ENCODE results near the gene GPATCH2.
"Not testable (repeated sequence)": the region's sequence is repeated elsewhere in the genome, so short reads cannot be mapped to it uniquely, and the experiment has no call there.

The GPATCH2 gene

GRCh38 chr1:217437376-217437775, 193.5 kb downstream of the GPATCH2 start:
- no peak for DNase-seq

GRCh38 chr1:217435204-217435603, 195.7 kb downstream of the GPATCH2 start:
- no peak for DNase-seq

GRCh38 chr1:217433664-217434063, 197.2 kb downstream of the GPATCH2 start:
- DNase-seq, result no peak

- no peak for DNase-seq
Observed at GRCh38 chr1:217432339-217432738, 198.6 kb downstream of the GPATCH2 start.

GRCh38 chr1:217431395-217431794, 199.5 kb downstream of the GPATCH2 start:
- no peak for DNase-seq

- no peak for DNase-seq
Observed at GRCh38 chr1:217425422-217425821, 205.5 kb downstream of the GPATCH2 start.

- no peak for DNase-seq
Observed at GRCh38 chr1:217419194-217419551, 211.7 kb downstream of the GPATCH2 start.

- DNase-seq, result no peak
Observed at GRCh38 chr1:217418269-217419193, 212.4 kb downstream of the GPATCH2 start.

- DNase-seq, result no peak
Observed at GRCh38 chr1:217417363-217417762, 213.5 kb downstream of the GPATCH2 start.

- no peak for DNase-seq
Observed at GRCh38 chr1:217407534-217408001, 223.3 kb downstream of the GPATCH2 start.

GRCh38 chr1:217403026-217403720, 227.7 kb downstream of the GPATCH2 start:
- DNase-seq, result no peak

GRCh38 chr1:217402301-217402700, 228.6 kb downstream of the GPATCH2 start:
- DNase-seq, result no peak

- no peak for DNase-seq
Observed at GRCh38 chr1:217393896-217394295, 237.0 kb downstream of the GPATCH2 start.

GRCh38 chr1:217392441-217392840, 238.4 kb downstream of the GPATCH2 start:
- no peak for DNase-seq

GRCh38 chr1:217389895-217390294, 241.0 kb downstream of the GPATCH2 start:
- DNase-seq, result no peak

GRCh38 chr1:217388522-217389065, 242.3 kb downstream of the GPATCH2 start:
- DNase-seq, result no peak

GRCh38 chr1:217381773-217382172, 249.1 kb downstream of the GPATCH2 start:
- DNase-seq, result not testable (repeated sequence)

GRCh38 chr1:217379804-217380203, 251.1 kb downstream of the GPATCH2 start:
- DNase-seq, result not testable (repeated sequence)

- no peak for DNase-seq
Observed at GRCh38 chr1:217379336-217379735, 251.6 kb downstream of the GPATCH2 start.
